GM21528 (cell line): ENCODE measurements around the gene DACT3.
"Not testable (repeated sequence)": the region's sequence is repeated elsewhere in the genome, so short reads cannot be mapped to it uniquely, and the experiment has no call there.

ENCODE experiments used
- ATAC-seq: cut with Tn5 transposase; IDR thresholded peaks from one replicate; pipeline ENCODE4 v1.9.1; 2021; ENCODE audit warnings: mild to moderate bottlenecking, moderate library complexity; ENCODE audit not compliant: unreplicated experiment, low FRiP score

The DACT3 gene

GRCh38 chr19:46635920-46636761 lies 24.8 kb downstream of the DACT3 start, which contains the start of gene GNG8:
GNG8 (minus strand) TSS chr19:46636202; CDS start chr19:46634682, 1,520 bp downstream.
- no peak for ATAC-seq

GRCh38 chr19:46634656-46635218 lies 26.2 kb downstream of the DACT3 start:
- ATAC-seq: no peak

- no peak for ATAC-seq
Measured at GRCh38 chr19:46634045-46634655, 26.8 kb downstream of the DACT3 start.

GRCh38 chr19:46633130-46633529 lies 27.9 kb downstream of the DACT3 start:
- ATAC-seq: no peak

- no peak for ATAC-seq
Measured at GRCh38 chr19:46631481-46631880, 29.5 kb downstream of the DACT3 start.

- ATAC-seq: no peak
Measured at GRCh38 chr19:46630586-46631205, 30.3 kb downstream of the DACT3 start.

- no peak for ATAC-seq
Measured at GRCh38 chr19:46629546-46630025, 31.4 kb downstream of the DACT3 start.

GRCh38 chr19:46628970-46629369 lies 32.0 kb downstream of the DACT3 start:
- not testable (repeated sequence) for ATAC-seq

GRCh38 chr19:46626446-46626845 lies 34.5 kb downstream of the DACT3 start:
- ATAC-seq: no peak

GRCh38 chr19:46625731-46626130 lies 35.3 kb downstream of the DACT3 start:
- no peak for ATAC-seq

- no peak for ATAC-seq
Measured at GRCh38 chr19:46624958-46625661, 35.9 kb downstream of the DACT3 start, which contains the start of gene PTGIR. PTGIR (minus strand) TSS chr19:46625089; CDS start chr19:46624225, 864 bp downstream.

- no peak for ATAC-seq
Measured at GRCh38 chr19:46623915-46624502, 37.0 kb downstream of the DACT3 start.

- ATAC-seq: no peak
Measured at GRCh38 chr19:46622118-46622446, 38.9 kb downstream of the DACT3 start.

- ATAC-seq: no peak
Measured at GRCh38 chr19:46621191-46622117, 39.5 kb downstream of the DACT3 start.

- ATAC-seq: no peak
Measured at GRCh38 chr19:46620716-46621115, 40.3 kb downstream of the DACT3 start.

GRCh38 chr19:46620267-46620666 lies 40.7 kb downstream of the DACT3 start:
- ATAC-seq: no peak

GRCh38 chr19:46618670-46619231 lies 42.2 kb downstream of the DACT3 start:
- ATAC-seq: no peak

GRCh38 chr19:46617601-46618000 lies 43.4 kb downstream of the DACT3 start:
- ATAC-seq: no peak
